Upper lobe of right lung (tissue), 1 donor: ENCODE results near the gene PBOV1. TPM values are rescaled to one million over a fixed set of nuclear protein-coding genes. Genes with fewer than 3 reads are reported as not detected.

Source experiments
- ATAC-seq: fragments of 200-7000 bp; cut with Tn5 transposase; one replicate; pipeline ENCODE4 v1.9.1; 2020; ENCODE audit warnings: mild to moderate bottlenecking, moderate library complexity
- DNase-seq: peaks from one replicate; pipeline ENCODE4 v3.0.0-alpha.2; 2020
- H3K27ac ChIP-seq: fragments of 200-600 bp; one replicate; pipeline ENCODE4 v1.8.0; 2022
- H3K27me3 ChIP-seq: fragments of 200-600 bp; one replicate; pipeline ENCODE4 v1.8.0; 2022; ENCODE audit warnings: mild to moderate bottlenecking
- H3K36me3 ChIP-seq: fragments of 200-600 bp; one replicate; pipeline ENCODE4 v1.8.0; 2022
- H3K4me1 ChIP-seq: fragments of 200-600 bp; one replicate; pipeline ENCODE4 v1.8.0; 2022
- H3K4me3 ChIP-seq: fragments of 200-600 bp; one replicate; pipeline ENCODE4 v1.8.0; 2022; ENCODE audit warnings: mild to moderate bottlenecking
- H3K9me3 ChIP-seq: fragments of 200-600 bp; one replicate; pipeline ENCODE4 v1.8.0; 2022
- intact Hi-C: fragments of 100-400 bp; cut with DNase I; formaldehyde crosslinking; loops from one replicate; pipeline ENCODE4 v1.11.0; 2022
- total RNA-seq: library from RNA; stranded (reverse); fragmentation: NEBNext Ultra II Directional; extraction: Animal tissue kit (Norgen Biotek cat#: 25700); gene quantifications from one replicate; pipeline ENCODE4 v1.2.1, GENCODE V29; 2021
- TF ChIP-seq, protein P1 (sequence below): fragments of 200-600 bp; IDR thresholded peaks from one replicate; pipeline ENCODE4 v1.8.0; 2022; ENCODE audit warnings: antibody characterized with exemption
- donor health status: DM: no; HTN: yes; CAD: no; lungs with severe emphysema.

Gene PBOV1
- total RNA-seq, 1 donor from 2014 or later, result not detected

- ATAC-seq, result peak; percentile 78
- no peaks in the 10 kb centered on the region for H3K9me3 ChIP-seq
- intact Hi-C loops, result no loop called here
- no peak overlapping the region for H3K27ac ChIP-seq
- no peaks in the 10 kb centered on the region for H3K4me1 ChIP-seq
- H3K4me3 ChIP-seq, result no peak overlapping the region
- DNase-seq, result peak; percentile 67
- H3K27me3 ChIP-seq, result no peaks in the 10 kb centered on the region
- TF ChIP-seq, protein P1, sequence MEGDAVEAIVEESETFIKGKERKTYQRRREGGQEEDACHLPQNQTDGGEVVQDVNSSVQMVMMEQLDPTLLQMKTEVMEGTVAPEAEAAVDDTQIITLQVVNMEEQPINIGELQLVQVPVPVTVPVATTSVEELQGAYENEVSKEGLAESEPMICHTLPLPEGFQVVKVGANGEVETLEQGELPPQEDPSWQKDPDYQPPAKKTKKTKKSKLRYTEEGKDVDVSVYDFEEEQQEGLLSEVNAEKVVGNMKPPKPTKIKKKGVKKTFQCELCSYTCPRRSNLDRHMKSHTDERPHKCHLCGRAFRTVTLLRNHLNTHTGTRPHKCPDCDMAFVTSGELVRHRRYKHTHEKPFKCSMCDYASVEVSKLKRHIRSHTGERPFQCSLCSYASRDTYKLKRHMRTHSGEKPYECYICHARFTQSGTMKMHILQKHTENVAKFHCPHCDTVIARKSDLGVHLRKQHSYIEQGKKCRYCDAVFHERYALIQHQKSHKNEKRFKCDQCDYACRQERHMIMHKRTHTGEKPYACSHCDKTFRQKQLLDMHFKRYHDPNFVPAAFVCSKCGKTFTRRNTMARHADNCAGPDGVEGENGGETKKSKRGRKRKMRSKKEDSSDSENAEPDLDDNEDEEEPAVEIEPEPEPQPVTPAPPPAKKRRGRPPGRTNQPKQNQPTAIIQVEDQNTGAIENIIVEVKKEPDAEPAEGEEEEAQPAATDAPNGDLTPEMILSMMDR, result no peak
- H3K36me3 ChIP-seq, result no peaks in the 10 kb centered on the region
Measured at GRCh38 chr6:138227316-138227781, 9.1 kb upstream of the PBOV1 start.

GRCh38 chr6:138226700-138227315, 8.5 kb upstream of the PBOV1 start:
- no peak overlapping the region for H3K4me3 ChIP-seq
- DNase-seq, result no peak
- no peak for ATAC-seq
- no peak overlapping the region for H3K27ac ChIP-seq
- intact Hi-C loops, result no loop called here
- no peaks in the 10 kb centered on the region for H3K36me3 ChIP-seq
- H3K27me3 ChIP-seq, result no peaks in the 10 kb centered on the region
- no peaks in the 10 kb centered on the region for H3K4me1 ChIP-seq
- TF ChIP-seq, protein P1, result no peak
- no peaks in the 10 kb centered on the region for H3K9me3 ChIP-seq

- Histone ChIP-seq H3K27me3 (no peaks in the 10 kb centered on the region), H3K4me1 (no peaks in the 10 kb centered on the region), H3K4me3 (no peak overlapping the region), H3K36me3 (no peaks in the 10 kb centered on the region), H3K27ac (no peak overlapping the region), H3K9me3 (no peaks in the 10 kb centered on the region)
- TF ChIP-seq, protein P1, result no peak
- DNase-seq (no peak), ATAC-seq (no peak)
- intact Hi-C loops, result no loop called here
Measured at GRCh38 chr6:138225953-138226352, 7.7 kb upstream of the PBOV1 start.

GRCh38 chr6:138222901-138223546, 4.7 kb upstream of the PBOV1 start:
- Histone ChIP-seq H3K4me3 (no peak overlapping the region), H3K36me3 (no peaks in the 10 kb centered on the region), H3K4me1 (no peaks in the 10 kb centered on the region), H3K27ac (peak overlapping the region; percentile 25), H3K9me3 (no peaks in the 10 kb centered on the region), H3K27me3 (no peaks in the 10 kb centered on the region)
- intact Hi-C loops, result no loop called here
- ATAC-seq (no peak), DNase-seq (no peak)
- TF ChIP-seq, protein P1, result no peak

GRCh38 chr6:138219901-138220300, 1.6 kb upstream of the PBOV1 start:
- H3K9me3 ChIP-seq, result no peaks in the 10 kb centered on the region
- DNase-seq (no peak), ATAC-seq (no peak)
- no peak overlapping the region for H3K4me3 ChIP-seq
- no peaks in the 10 kb centered on the region for H3K4me1 ChIP-seq
- no peak overlapping the region for H3K27ac ChIP-seq
- H3K36me3 ChIP-seq, result no peaks in the 10 kb centered on the region
- H3K27me3 ChIP-seq, result no peaks in the 10 kb centered on the region
- intact Hi-C loops, result no loop called here
- TF ChIP-seq, protein P1, result no peak
